Heart right ventricle (tissue), 16 donors: ENCODE data around the gene MAD1L1. TPM values are rescaled to one million over a fixed set of nuclear protein-coding genes. Genes with fewer than 3 reads are reported as not detected.
"Not testable (repeated sequence)": the region's sequence is repeated elsewhere in the genome, so short reads cannot be mapped to it uniquely, and the experiment has no call there.

Source experiments
- ATAC-seq, 8 donors: fragments of 200-7000 bp; cut with Tn5 transposase; one replicate each; pipeline ENCODE4 v1.9.1; 2020; ENCODE audit warnings: mild to moderate bottlenecking in 8 of 8, moderate library complexity in 8 of 8, moderate number of reproducible peaks in 1 of 8
- DNase-seq, 2 donors: peaks; one replicate each; pipeline ENCODE4 v3.0.0-alpha.2; 2020
- H3K27ac ChIP-seq, 10 donors: fragments of 200-600 bp; sonication (generic) in 2 of 10; one replicate each; pipeline versions ENCODE4 v1.5.0 to v1.8.0; 2020 to 2022; ENCODE audit warnings: mild to moderate bottlenecking in 3 of 10
- H3K27me3 ChIP-seq, 7 donors: fragments of 200-600 bp; one replicate each; pipeline ENCODE4 v1.8.0; 2021 to 2022; ENCODE audit warnings: mild to moderate bottlenecking in 2 of 7
- H3K36me3 ChIP-seq, 9 donors: fragments of 200-600 bp; sonication (generic) in 1 of 9; one replicate each; pipeline versions ENCODE4 v1.5.0 to v1.8.0; 2020 to 2022; ENCODE audit warnings: mild to moderate bottlenecking in 2 of 9
- H3K4me1 ChIP-seq, 9 donors: fragments of 200-600 bp; sonication (generic) in 1 of 9; one replicate each; pipeline versions ENCODE4 v1.5.0 to v1.8.0; 2020 to 2022; ENCODE audit warnings: mild to moderate bottlenecking in 4 of 9
- H3K4me3 ChIP-seq, 10 donors: fragments of 200-600 bp; sonication (generic) in 2 of 10; one replicate each; pipeline versions ENCODE4 v1.5.0 to v1.8.0; 2020 to 2022; ENCODE audit warnings: mild to moderate bottlenecking in 7 of 10, moderate library complexity in 2 of 10
- H3K9me3 ChIP-seq, 11 donors: fragments of 200-600 bp in 10 of 11; sonication (generic) in 2 of 11; one replicate each; pipeline versions ENCODE4 v1.5.0 to v1.8.0; 2013 to 2022; ENCODE audit warnings: mild to moderate bottlenecking in 2 of 11, control low read depth in 1 of 11, moderate library complexity in 1 of 11
- CTCF ChIP-seq, 9 donors: fragments of 200-600 bp; sonication (generic) in 2 of 9; IDR thresholded peaks; one replicate each; pipeline versions ENCODE4 v1.5.0 to v1.8.0; 2021 to 2022; ENCODE audit warnings: antibody characterized with exemption in 9 of 9, mild to moderate bottlenecking in 5 of 9, moderate library complexity in 1 of 9
- WGBS, 2 donors: extraction: QIAGEN DNeasy Blood & Tissue Kit; methylation state at CpG; one replicate each; pipeline ENCODE4 v1.1.7; 2013; ENCODE audit warnings: inconsistent platforms in 1 of 2; 5-methylcytosine and 5-hydroxymethylcytosine counted together
- intact Hi-C, 10 donors: fragments of 100-400 bp; cut with DNase I; formaldehyde crosslinking; loops; one replicate each; pipeline versions ENCODE4 v1.11.1 to v1.14.2; 2022
- polyA plus RNA-seq, 2 donors: library from polyadenylated mRNA; stranded (reverse); fragments of 200-250 nt; gene quantifications; one replicate each; pipeline ENCODE4 v1.2.3, GENCODE V29; 2013
- total RNA-seq, 10 donors: library from RNA; stranded (reverse); fragmentation: NEBNext Ultra II Directional in 3 of 10; extraction: Animal tissue kit (Norgen Biotek cat#: 25700) in 3 of 10; gene quantifications; one replicate each; pipeline versions ENCODE4 v1.2.1 to v1.2.4, GENCODE V29; 2021 to 2023
- donor health status: Arrhythmogenic right ventricular cardiomyopathy.
- donor health status: ischemic (EF 13 %, LVEDD 7.1; RV severe dilation, severe dysfunction).
- donor health status: healthy with polysubstance abuse.
- donor health status: DM: no; HTN: yes; CAD: no.
- donor health status: DM: no; HTN: no; CAD: no.
- donor health status: ischemic (EF 25% LVEDD 6.9; RV normal size, moderate dysfunction).
- donor health status: ischemic (EF 25% LVEDD 5.7; RV mildly dilated, moderate dysfunction).
- donor health status: healthy.
- donor health status: DM: yes; HTN: yes; CAD: no.
- donor health status: Ischemic cardiomyopathy.
- donor health status: ischemic (EF 35%, LVEDD 5.7; RV mildly dilated, moderate dysfunction).
- donor health status: nonischemic (EF 11% LVEDD 7.7; RV severe dilation, severe dysfunction).
- donor health status: DM: yes; HTN: yes; CAD: no.
- donor health status: PGD.
- donor health status: ischemic (EF 29% LVEDD 5.4; RV normal size, mild dysfunction).
- donor health status: nonischemic (EF 23%, LVEDD 6.1; RV moderate dilation, normal function).

MAD1L1 gene
- total and polyA plus RNA-seq, 12 donors = 13.8 to 46.8 (median 20.2) TPM

GRCh38 chr7:1844336-1844950 is 388.3 kb downstream of the MAD1L1 start:
- 89 to 90% methylated on average over 25 to 26 of the region's 26 CpGs for WGBS, 2 donors
- Histone ChIP-seq H3K27me3 (no peaks in the 10 kb centered on the region), H3K4me3 (no peak overlapping the region), H3K4me1 (no peaks in the 10 kb centered on the region), H3K9me3 (no peaks in the 10 kb centered on the region), H3K27ac (no peak overlapping the region), H3K36me3 (peaks cover 0 to 3% (median 0%) of the 10 kb centered on the region in 9 donors)
- ATAC-seq (peak in 1 of 8 donors; percentile 14), DNase-seq (peak in 1 of 2 donors; percentile 13)
- intact Hi-C loops = no loop called here
- no peak for TF ChIP-seq CTCF (IDR thresholded peaks at IDR 0.05)

- 84 to 86% methylated on average over 11 of the region's 11 CpGs for WGBS, 2 donors
- Histone ChIP-seq H3K9me3 (no peaks in the 10 kb centered on the region), H3K4me1 (no peaks in the 10 kb centered on the region), H3K27me3 (no peaks in the 10 kb centered on the region), H3K27ac (no peak overlapping the region), H3K36me3 (peaks cover 0 to 3% (median 0%) of the 10 kb centered on the region in 9 donors), H3K4me3 (no peak overlapping the region)
- TF ChIP-seq CTCF (IDR thresholded peaks at IDR 0.05) = no peak
- intact Hi-C loops = no loop called here
- ATAC-seq = no peak
- DNase-seq = no peak
These were observed 388.8 kb downstream of the MAD1L1 start for GRCh38 chr7:1843921-1844335.

GRCh38 chr7:1843271-1843861 is 389.4 kb downstream of the MAD1L1 start:
- intact Hi-C loops = no loop called here
- ATAC-seq = peak in 1 of 8 donors; percentile 35
- Histone ChIP-seq H3K27ac (no peak overlapping the region), H3K9me3 (no peaks in the 10 kb centered on the region), H3K4me1 (no peaks in the 10 kb centered on the region), H3K4me3 (no peak overlapping the region), H3K27me3 (no peaks in the 10 kb centered on the region), H3K36me3 (peaks cover 0 to 3% (median 0%) of the 10 kb centered on the region in 9 donors)
- DNase-seq = peak in 1 of 2 donors; percentile 2
- 84 to 85% methylated on average over 26 of the region's 26 CpGs for WGBS, 2 donors
- no peak for TF ChIP-seq CTCF (IDR thresholded peaks at IDR 0.05)

GRCh38 chr7:1842321-1843221 is 390.2 kb downstream of the MAD1L1 start:
- no peak overlapping the region for H3K27ac ChIP-seq
- H3K4me1 ChIP-seq = no peaks in the 10 kb centered on the region
- no peak overlapping the region for H3K4me3 ChIP-seq
- H3K27me3 ChIP-seq = no peaks in the 10 kb centered on the region
- ATAC-seq (peak in 2 of 8 donors; percentile 61 to 73), DNase-seq (peak in 1 of 2 donors; percentile 23)
- WGBS, 2 donors = 89 to 92% methylated on average over 31 of the region's 31 CpGs
- peaks cover 0 to 3% (median 0%) of the 10 kb centered on the region in 9 donors for H3K36me3 ChIP-seq
- no peaks in the 10 kb centered on the region for H3K9me3 ChIP-seq
- intact Hi-C loops = no loop called here
- TF ChIP-seq CTCF (IDR thresholded peaks at IDR 0.05) = no peak

- H3K36me3 ChIP-seq, H3K4me3 ChIP-seq, ATAC-seq, H3K9me3 ChIP-seq, H3K4me1 ChIP-seq, intact Hi-C loops, H3K27me3 ChIP-seq, H3K27ac ChIP-seq: not testable (repeated sequence)
- peak in 1 of 2 donors; percentile 6 for DNase-seq
- whole genome bisulfite sequencing, 2 donors = 93 to 94% methylated on average over 36 to 40 of the region's 40 CpGs
These were observed 391.3 kb downstream of the MAD1L1 start for GRCh38 chr7:1841286-1842021.

GRCh38 chr7:1840744-1841143 is 392.0 kb downstream of the MAD1L1 start:
- ATAC-seq, H3K27me3 ChIP-seq, H3K27ac ChIP-seq, H3K4me1 ChIP-seq, H3K4me3 ChIP-seq, H3K36me3 ChIP-seq, intact Hi-C loops, H3K9me3 ChIP-seq: not testable (repeated sequence)
- 92% methylated on average over 15 to 18 of the region's 18 CpGs for WGBS, 2 donors
- DNase-seq = peak in 1 of 2 donors; percentile 3
